NCI-H187 treated with DMSO at 0.1 percent for 48 hours (cell line): ENCODE results near the gene ZNF662.

ENCODE experiments used
- DNase-seq: peaks from one replicate; lab custom pipeline; 2025; lab: John Stamatoyannopoulos, UW

ZNF662 gene

DNA sequence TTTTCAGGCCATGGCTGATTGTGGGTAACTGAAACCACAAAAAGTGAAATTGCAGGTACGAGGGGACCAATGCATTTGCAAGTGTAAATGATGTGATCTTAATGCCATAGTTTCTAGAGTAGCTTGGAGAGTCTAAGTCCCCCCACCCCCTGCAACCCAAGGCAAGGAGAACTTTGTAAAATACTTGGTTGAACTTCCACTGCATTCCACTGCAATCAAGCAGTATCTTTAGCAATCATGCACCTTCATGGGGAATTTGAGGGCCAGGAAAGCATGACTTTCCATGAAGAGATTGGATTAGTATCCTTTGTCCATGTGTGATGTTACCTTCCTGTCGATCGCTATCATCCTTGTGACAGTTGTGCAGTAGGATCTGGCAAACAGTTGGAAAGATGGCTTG lies 18.9 kb upstream of the ZNF662 start:
- DNase-seq = no peak

DNA sequence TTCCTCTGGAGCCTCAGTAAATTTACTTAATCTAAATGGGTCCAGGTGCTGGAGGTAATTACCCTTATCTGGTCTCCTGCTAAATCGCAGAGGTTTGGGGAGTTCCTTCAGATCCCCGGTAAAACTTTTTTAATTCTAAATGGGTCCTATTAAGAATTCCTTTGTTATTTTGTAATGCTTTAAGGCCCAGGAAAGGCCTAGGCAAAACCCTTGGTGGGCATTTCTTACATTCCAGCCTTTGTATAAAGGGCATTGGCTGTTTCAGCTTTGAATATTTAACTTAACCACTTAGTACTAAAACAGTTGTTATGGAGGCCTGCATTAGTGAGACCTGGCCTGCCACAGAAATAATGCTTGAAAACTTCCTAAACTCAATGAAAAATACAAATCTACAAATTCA lies 14.9 kb upstream of the ZNF662 start:
- DNase-seq = no peak

DNA sequence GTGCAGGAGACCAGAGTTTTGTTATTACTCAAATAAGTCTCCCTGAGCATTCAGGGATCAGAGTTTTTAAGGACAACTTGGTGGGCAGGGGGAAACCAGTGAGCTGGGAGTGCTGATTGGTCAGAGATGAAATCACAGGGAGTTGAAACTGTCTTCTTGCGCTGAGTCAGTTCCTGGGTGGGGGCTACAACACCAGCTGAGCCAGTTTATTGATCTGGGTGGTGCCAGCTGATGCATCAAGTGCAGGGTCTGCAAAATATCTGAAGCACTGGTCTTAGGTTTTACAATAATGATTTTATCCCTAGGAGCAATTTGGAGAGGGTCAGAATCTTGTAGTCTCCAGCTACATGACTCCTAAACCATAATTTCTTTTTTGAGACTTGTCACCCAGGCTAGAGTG lies 13.8 kb upstream of the ZNF662 start:
- no peak for DNase-seq

- DNase-seq = no peak
These were observed 13.1 kb upstream of the ZNF662 start for GRCh38 chr3:42892807-42893206.

GRCh38 chr3:42894698-42895579 lies 11.0 kb upstream of the ZNF662 start:
- no peak for DNase-seq

DNA sequence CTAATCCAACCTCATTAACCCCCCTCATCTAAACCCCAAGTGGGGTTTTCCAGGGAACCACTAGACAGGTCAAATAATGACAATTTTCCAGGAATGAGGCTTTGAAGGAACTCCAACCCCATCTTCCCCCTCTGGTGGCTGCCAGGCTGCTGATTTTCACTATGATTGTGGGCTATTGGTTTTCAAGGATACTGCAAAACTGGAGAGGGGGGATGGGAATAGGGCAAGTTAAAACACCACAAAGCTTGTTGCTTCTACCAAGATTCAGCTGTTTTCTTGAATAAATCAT lies 10.4 kb upstream of the ZNF662 start:
- no peak for DNase-seq

- no peak for DNase-seq
These were observed 6.9 kb upstream of the ZNF662 start for GRCh38 chr3:42898896-42899675.

GRCh38 chr3:42900226-42901072 lies 5.5 kb upstream of the ZNF662 start:
- no peak for DNase-seq

DNA sequence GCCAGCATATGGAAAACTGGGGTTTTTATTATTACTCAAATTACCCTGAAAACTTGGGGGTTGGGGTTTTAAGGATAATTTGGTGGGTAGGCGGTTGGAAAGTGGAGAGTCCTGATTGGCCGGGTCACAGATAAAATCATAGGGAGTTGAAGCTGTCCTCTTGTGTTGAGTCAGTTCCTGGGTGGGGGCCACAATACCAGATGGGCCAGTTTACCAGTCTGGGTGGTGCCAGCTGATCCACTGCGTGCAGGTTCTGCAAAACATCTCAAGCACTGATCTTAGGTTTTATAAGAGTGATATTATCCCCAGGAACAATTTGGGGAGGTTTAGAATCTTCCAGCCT lies 4.9 kb upstream of the ZNF662 start:
- DNase-seq = no peak

- no peak for DNase-seq
These were observed 3.7 kb upstream of the ZNF662 start for GRCh38 chr3:42902257-42902656.

- no peak for DNase-seq
These were observed 1.9 kb upstream of the ZNF662 start for GRCh38 chr3:42904076-42904475.

DNA sequence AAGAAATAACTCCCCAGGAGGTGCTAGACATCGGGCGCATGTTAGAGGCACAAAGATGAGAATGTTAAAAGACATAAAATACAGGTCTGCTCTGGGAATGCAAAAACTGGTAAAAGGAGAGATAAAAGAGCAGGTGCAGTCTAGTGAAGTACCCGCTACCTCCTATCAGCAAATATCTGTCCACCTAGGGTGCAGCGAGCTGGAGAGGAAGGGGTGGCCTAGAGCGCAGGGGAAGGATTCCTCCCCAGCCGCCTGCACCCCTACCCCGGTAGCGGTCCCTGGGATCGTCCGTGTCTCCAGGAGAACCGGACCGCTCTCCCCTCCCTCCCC lies 237 bp upstream of the ZNF662 start:
- no peak for DNase-seq

GRCh38 chr3:42906848-42907183 lies 874 bp downstream of the ZNF662 start:
- DNase-seq = no peak

GRCh38 chr3:42908675-42909074 lies 2.7 kb downstream of the ZNF662 start:
- no peak for DNase-seq

DNA sequence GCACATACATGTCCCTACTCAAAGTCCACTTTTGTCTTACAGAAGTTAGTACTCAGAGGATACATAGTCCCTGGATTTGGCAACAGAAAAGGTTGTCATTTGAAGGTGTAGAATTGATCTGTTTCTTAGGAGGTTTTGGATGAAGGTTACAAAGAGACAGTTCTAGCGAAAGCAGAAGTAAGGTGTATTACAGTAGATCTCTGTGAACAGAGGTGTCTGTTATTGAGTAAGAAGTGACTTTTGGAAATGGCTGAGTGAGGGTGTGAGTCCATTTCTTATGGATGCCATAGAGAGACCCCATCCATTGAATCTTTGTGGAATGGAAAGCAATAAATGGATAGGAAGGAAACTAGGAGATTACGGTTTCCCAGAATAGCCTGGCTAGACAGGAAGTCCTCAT lies 5.6 kb downstream of the ZNF662 start:
- DNase-seq = no peak

DNA sequence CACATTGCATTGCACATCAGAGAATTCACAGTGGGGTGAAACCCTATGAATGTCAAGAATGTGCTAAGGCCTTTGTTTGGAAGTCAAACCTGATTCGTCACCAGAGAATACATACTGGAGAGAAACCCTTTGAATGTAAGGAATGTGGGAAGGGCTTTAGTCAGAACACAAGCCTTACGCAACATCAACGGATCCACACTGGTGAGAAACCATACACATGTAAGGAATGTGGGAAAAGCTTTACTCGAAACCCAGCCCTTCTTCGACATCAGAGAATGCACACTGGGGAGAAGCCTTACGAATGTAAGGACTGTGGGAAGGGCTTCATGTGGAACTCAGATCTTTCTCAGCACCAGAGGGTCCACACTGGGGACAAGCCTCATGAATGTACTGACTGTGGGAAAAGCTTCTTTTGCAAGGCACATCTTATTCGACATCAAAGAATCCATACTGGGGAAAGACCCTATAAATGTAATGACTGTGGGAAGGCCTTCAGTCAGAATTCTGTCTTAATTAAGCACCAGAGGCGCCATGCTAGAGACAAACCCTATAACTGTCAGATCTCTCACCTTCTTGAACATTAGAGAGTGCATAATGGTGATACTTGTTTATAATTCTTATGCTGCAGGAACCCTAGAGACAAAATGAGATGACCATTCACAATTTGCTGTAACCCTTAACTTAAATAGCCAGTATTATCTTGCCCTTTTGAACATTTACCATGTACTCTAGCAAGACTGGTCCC lies 9.0 kb downstream of the ZNF662 start:
- no peak for DNase-seq

GRCh38 chr3:42923606-42924005 lies 17.7 kb downstream of the ZNF662 start:
- no peak for DNase-seq

DNA sequence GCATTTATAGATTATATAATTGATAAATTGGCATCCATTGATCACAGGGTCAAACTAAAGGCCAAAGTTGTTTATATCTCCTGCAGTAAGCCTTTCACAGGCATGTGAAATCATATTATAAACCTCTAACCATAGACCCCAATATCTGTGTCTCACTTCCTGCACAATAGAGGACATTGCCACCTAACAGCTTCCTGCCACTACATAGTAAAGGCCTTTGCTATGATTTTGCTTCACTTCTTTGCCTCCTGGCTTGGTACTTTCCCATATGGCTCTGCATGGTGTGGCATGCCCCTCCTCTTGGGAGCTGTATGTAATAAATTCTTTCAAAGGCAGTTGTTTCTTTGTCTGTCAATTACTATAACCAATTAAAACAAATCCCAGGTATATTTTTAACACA lies 20.4 kb downstream of the ZNF662 start:
- DNase-seq = no peak

DNA sequence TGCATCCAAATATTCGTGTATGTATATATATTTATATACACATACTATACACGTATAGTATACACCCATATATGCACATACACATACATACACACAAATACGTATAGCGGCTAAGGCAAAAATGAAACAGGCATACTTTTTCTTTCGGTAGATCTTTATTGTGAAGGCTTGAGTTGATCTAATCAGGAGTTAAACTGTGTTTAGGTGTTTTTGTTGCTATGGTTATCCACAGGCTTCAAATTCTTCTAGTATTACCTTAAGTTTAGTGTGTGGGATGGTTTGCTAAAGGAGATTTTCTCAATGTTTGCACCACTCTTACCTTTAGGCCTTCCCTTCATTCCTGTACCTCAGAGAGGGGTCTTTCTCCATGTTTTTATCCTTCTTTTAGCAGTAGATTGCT lies 28.2 kb downstream of the ZNF662 start:
- no peak for DNase-seq

- DNase-seq = no peak
These were observed 29.0 kb downstream of the ZNF662 start for GRCh38 chr3:42934910-42935309.

GRCh38 chr3:42935472-42935871 lies 29.5 kb downstream of the ZNF662 start:
- DNase-seq = no peak
